H1 (cell line): ENCODE data around the gene OLFM2. TPM values are rescaled to one million over a fixed set of nuclear protein-coding genes. Genes with fewer than 3 reads are reported as not detected.

Experiments
- CTCF ChIA-PET: fragments of 300-600 bp; sonication (Branson Sonifier 250); formaldehyde crosslinking; loops from one replicate; lab custom pipeline; 2021; ENCODE audit not compliant: partially characterized antibody; lab: Charles Lee
- POLR2A ChIA-PET: fragments of 300-600 bp; sonication (Branson Sonifier 250); formaldehyde crosslinking; loops from one replicate; lab custom pipeline; 2021; ENCODE audit warnings: inconsistent platforms; ENCODE audit not compliant: partially characterized antibody; lab: Charles Lee
- DNase-seq, 2 experiments: peaks; one replicate each; pipeline versions ENCODE4 v3.0.0 to v3.0.0-alpha.2; 2010 to 2022; ENCODE audit warnings: low spot score in 2 of 2, low read depth in 1 of 2, mixed read lengths in 1 of 2
- FAIRE-seq: peaks from 2 replicates; lab custom pipeline; 2011; peaks lifted over from hg19 to GRCh38; lab: Jason Lieb, UNC
- H2AFZ ChIP-seq: 2 replicates; pipeline ENCODE4 v1.8.1; 2012; ENCODE audit warnings: low read length, inconsistent platforms
- H2AK5ac ChIP-seq: 2 replicates; pipeline ENCODE4 v1.6.1; 2013; ENCODE audit warnings: low read depth, low read length
- H2BK120ac ChIP-seq: replicated peaks from 2 replicates; pipeline ENCODE3; 2013; ENCODE audit warnings: low read depth, low read length, inconsistent platforms
- H2BK12ac ChIP-seq: 2 replicates; pipeline ENCODE4 v1.6.1; 2013; ENCODE audit warnings: low read depth, low read length
- H2BK15ac ChIP-seq: 2 replicates; pipeline ENCODE4 v1.6.1; 2013; ENCODE audit warnings: low read length
- H2BK20ac ChIP-seq: 2 replicates; pipeline ENCODE4 v1.6.1; 2013; ENCODE audit warnings: low read length
- H2BK5ac ChIP-seq: 2 replicates; pipeline ENCODE4 v1.6.1; 2013; ENCODE audit warnings: low read depth, low read length
- H3K14ac ChIP-seq: 2 replicates; pipeline ENCODE4 v1.6.1; 2013; ENCODE audit warnings: inconsistent platforms; ENCODE audit not compliant: insufficient read length
- H3K18ac ChIP-seq: 2 replicates; pipeline ENCODE4 v1.6.1; 2013; ENCODE audit warnings: low read length; ENCODE audit errors: extremely low read depth
- H3K23ac ChIP-seq: 2 replicates; pipeline ENCODE4 v1.6.1; 2013; ENCODE audit warnings: inconsistent platforms; ENCODE audit not compliant: insufficient read length
- H3K23me2 ChIP-seq: 2 replicates; pipeline ENCODE4 v1.6.1; 2013; ENCODE audit warnings: low read depth, low read length
- H3K27ac ChIP-seq: 2 replicates; pipeline ENCODE4 v1.6.1; 2011; ENCODE audit warnings: low read depth, low read length, inconsistent platforms
- H3K27me3 ChIP-seq, 4 experiments: replicated peaks in 1 of 4; 1 replicate in 1 of 4; 2 replicates in 3 of 4; pipeline versions ENCODE4 v1.6.1 to v1.8.1; 2011 to 2013; ENCODE audit warnings: low read length in 3 of 4, mild to moderate bottlenecking in 3 of 4, inconsistent platforms in 2 of 4, mixed read lengths in 2 of 4, moderate library complexity in 1 of 4; ENCODE audit not compliant: control insufficient read depth in 3 of 4, insufficient read depth in 3 of 4; ENCODE audit errors: extremely low read depth in 1 of 4
- H3K36me3 ChIP-seq, 4 experiments: 2 replicates each; pipeline versions ENCODE4 v1.6.1 to v1.8.1; 2011 to 2013; ENCODE audit warnings: mild to moderate bottlenecking in 4 of 4, low read length in 3 of 4, moderate library complexity in 2 of 4, control low read depth in 1 of 4, inconsistent platforms in 1 of 4; ENCODE audit not compliant: insufficient read depth in 4 of 4, control insufficient read depth in 2 of 4
- H3K4ac ChIP-seq: replicated peaks from 2 replicates; pipeline ENCODE3; 2013; ENCODE audit warnings: low read length, low read depth, mixed read lengths, inconsistent platforms; ENCODE audit not compliant: insufficient read length
- H3K4me1 ChIP-seq, 4 experiments: replicated peaks in 1 of 4; 1 replicate in 1 of 4; 2 replicates in 3 of 4; pipeline versions ENCODE4 v1.6.1 to v1.8.1; 2011 to 2013; ENCODE audit warnings: low read length in 3 of 4, inconsistent platforms in 2 of 4, mixed read lengths in 1 of 4; ENCODE audit not compliant: insufficient read depth in 4 of 4, control insufficient read depth in 3 of 4
- H3K4me2 ChIP-seq, 2 experiments: 2 replicates each; pipeline versions ENCODE4 v1.6.1 to v1.8.1; 2011 to 2013; ENCODE audit warnings: low read depth in 2 of 2, low read length in 2 of 2, control low read depth in 1 of 2, inconsistent platforms in 1 of 2, mild to moderate bottlenecking in 1 of 2; ENCODE audit not compliant: insufficient read depth in 1 of 2
- H3K4me3 ChIP-seq, 4 experiments: fragments of 200-600, 300-600 bp in 1 of 4; sonication (generic), shearing (Covaris generic), sonication (Bioruptor Twin) in 1 of 4; 2 replicates each; pipeline versions ENCODE4 v1.5.1 to v1.8.1; 2011 to 2016; ENCODE audit warnings: low read length in 4 of 4, low read depth in 3 of 4, control low read depth in 2 of 4, inconsistent platforms in 2 of 4, mild to moderate bottlenecking in 2 of 4, mixed read lengths in 1 of 4, moderate library complexity in 1 of 4; ENCODE audit not compliant: insufficient read depth in 2 of 4; ENCODE audit errors: extremely low read depth in 1 of 4
- H3K56ac ChIP-seq: replicated peaks from 2 replicates; pipeline ENCODE3; 2013; ENCODE audit warnings: low read depth, mild to moderate bottlenecking, mixed read lengths, low read length, inconsistent platforms; ENCODE audit not compliant: insufficient read length
- H3K79me1 ChIP-seq: 2 replicates; pipeline ENCODE4 v1.6.1; 2013; ENCODE audit warnings: low read depth, low read length, control low read depth
- H3K79me2 ChIP-seq, 2 experiments: 2 replicates each; pipeline versions ENCODE4 v1.6.1 to v1.8.1; 2012 to 2013; ENCODE audit warnings: low read length in 2 of 2, mild to moderate bottlenecking in 2 of 2, inconsistent platforms in 1 of 2; ENCODE audit not compliant: insufficient read depth in 2 of 2, control insufficient read depth in 1 of 2
- H3K9ac ChIP-seq, 4 experiments: replicated peaks in 1 of 4; 1 replicate in 1 of 4; 2 replicates in 3 of 4; pipeline versions ENCODE4 v1.6.1 to v1.8.1; 2011 to 2013; ENCODE audit warnings: low read depth in 3 of 4, low read length in 3 of 4, control low read depth in 2 of 4, mild to moderate bottlenecking in 2 of 4, moderate library complexity in 2 of 4, inconsistent platforms in 1 of 4; ENCODE audit errors: extremely low read depth in 1 of 4
- H3K9me3 ChIP-seq, 2 experiments: 2 replicates each; pipeline versions ENCODE4 v1.6.1 to v1.8.1; 2012 to 2013; ENCODE audit warnings: mild to moderate bottlenecking in 2 of 2, moderate library complexity in 2 of 2, control low read depth in 1 of 2, inconsistent platforms in 1 of 2, low read depth in 1 of 2, low read length in 1 of 2, mixed read lengths in 1 of 2; ENCODE audit not compliant: insufficient read depth in 2 of 2
- H4K20me1 ChIP-seq, 2 experiments: replicated peaks in 1 of 2; 2 replicates each; pipeline versions ENCODE3 to v1.8.1; 2011 to 2013; ENCODE audit warnings: inconsistent platforms in 2 of 2, low read length in 2 of 2, mild to moderate bottlenecking in 1 of 2; ENCODE audit not compliant: insufficient read depth in 2 of 2, control insufficient read depth in 1 of 2
- H4K5ac ChIP-seq: 2 replicates; pipeline ENCODE4 v1.6.1; 2013; ENCODE audit warnings: low read length, low read depth, mixed read lengths, inconsistent platforms; ENCODE audit not compliant: insufficient read length
- H4K8ac ChIP-seq: 2 replicates; pipeline ENCODE4 v1.8.0; 2013; ENCODE audit warnings: mild to moderate bottlenecking, moderate library complexity, low read length, inconsistent platforms; ENCODE audit not compliant: insufficient read depth; ENCODE audit errors: extremely low read depth
- H4K91ac ChIP-seq: replicated peaks from 2 replicates; pipeline ENCODE3; 2013; ENCODE audit warnings: low read length, mixed read lengths, inconsistent platforms; ENCODE audit not compliant: insufficient read length
- CTCF ChIP-seq, 3 experiments: IDR thresholded peaks; 1 replicate in 2 of 3; 2 replicates in 1 of 3; pipeline versions ENCODE4 v1.5.1 to v1.6.1; 2011; ENCODE audit warnings: low read length in 3 of 3, mild to moderate bottlenecking in 3 of 3, inconsistent platforms in 2 of 3, low read depth in 1 of 3, moderate library complexity in 1 of 3; ENCODE audit not compliant: insufficient read depth in 1 of 3; ENCODE audit errors: control extremely low read depth in 1 of 3
- EZH2 ChIP-seq: fragments of 200-600 bp; sonication (generic); IDR thresholded peaks from 2 replicates; pipeline ENCODE4 v1.7.1; 2012; ENCODE audit warnings: low read depth, mild to moderate bottlenecking, moderate library complexity, low read length, inconsistent platforms; ENCODE audit not compliant: severe bottlenecking
- RXRA ChIP-seq: IDR thresholded peaks from 2 replicates; pipeline ENCODE4 v1.6.1; 2011; ENCODE audit warnings: low read depth, mild to moderate bottlenecking, low read length, moderate library complexity; ENCODE audit not compliant: insufficient read depth
- SAP30 ChIP-seq: fragments of 300-600 bp; sonication (generic); IDR thresholded peaks from 2 replicates; pipeline ENCODE4 v1.7.1; 2012; ENCODE audit warnings: low read length, moderate library complexity, mild to moderate bottlenecking, inconsistent platforms; ENCODE audit not compliant: insufficient read depth, insufficient replicate concordance
- SP2 ChIP-seq: IDR thresholded peaks from 2 replicates; pipeline ENCODE4 v1.6.1; 2012; ENCODE audit warnings: mild to moderate bottlenecking, low read length, inconsistent platforms
- TAF1 ChIP-seq: IDR thresholded peaks from 2 replicates; pipeline ENCODE4 v1.6.1; 2011; ENCODE audit warnings: mild to moderate bottlenecking, low read depth, low read length
- TCF12 ChIP-seq: IDR thresholded peaks from 2 replicates; pipeline ENCODE4 v1.6.1; 2011; ENCODE audit warnings: low read depth, mild to moderate bottlenecking, low read length
- ZNF274 ChIP-seq: IDR thresholded peaks from 2 replicates; pipeline ENCODE4 v1.7.0; 2012; ENCODE audit warnings: low read length, borderline replicate concordance; ENCODE audit errors: extremely low read depth
- WGBS, 2 experiments: shearing (Covaris generic) in 1 of 2; methylation state at CpG; one replicate each; pipeline versions ENCODE4 v1.1.6 to v1.1.7; 2013 to 2015; ENCODE audit warnings: low lambda C conversion rate in 2 of 2, mixed read lengths in 2 of 2, inconsistent platforms in 1 of 2, low coverage in 1 of 2, missing lambda C conversion rate in 1 of 2; ENCODE audit not compliant: insufficient replicate concordance in 2 of 2, insufficient coverage in 1 of 2, insufficient read length in 1 of 2; ENCODE audit errors: extremely low coverage in 1 of 2, missing lambda C conversion rate in 1 of 2; 5-methylcytosine and 5-hydroxymethylcytosine counted together
- polyA plus RNA-seq, 7 experiments: library from polyadenylated mRNA; depleted of rRNA in 3 of 7; stranded (reverse) in 5 of 7; unstranded in 2 of 7; fragments of >200 nt in 5 of 7; fragments of 200-250 nt in 2 of 7; gene quantifications; 1 replicate in 5 of 7; 2 replicates in 1 of 7; 4 replicates in 1 of 7; pipeline versions ENCODE4 v1.2.1 to v1.2.3, GENCODE V29; 2011 to 2013; ENCODE audit warnings: missing spikeins in 2 of 7, mixed read lengths in 2 of 7
- total RNA-seq: library from RNA; stranded (reverse); fragmentation: NEBNext Ultra II Directional; extraction: Animal tissue kit (Norgen Biotek cat#: 25700); gene quantifications from 2 replicates; pipeline ENCODE4 v1.2.1, GENCODE V29; 2021

The OLFM2 gene
- total and polyA plus RNA-seq, 2 of the 8 experiments (the other 6 are each of a cell fraction or from before 2014, with no cell fraction given): 68.2 to 151 TPM

DNA sequence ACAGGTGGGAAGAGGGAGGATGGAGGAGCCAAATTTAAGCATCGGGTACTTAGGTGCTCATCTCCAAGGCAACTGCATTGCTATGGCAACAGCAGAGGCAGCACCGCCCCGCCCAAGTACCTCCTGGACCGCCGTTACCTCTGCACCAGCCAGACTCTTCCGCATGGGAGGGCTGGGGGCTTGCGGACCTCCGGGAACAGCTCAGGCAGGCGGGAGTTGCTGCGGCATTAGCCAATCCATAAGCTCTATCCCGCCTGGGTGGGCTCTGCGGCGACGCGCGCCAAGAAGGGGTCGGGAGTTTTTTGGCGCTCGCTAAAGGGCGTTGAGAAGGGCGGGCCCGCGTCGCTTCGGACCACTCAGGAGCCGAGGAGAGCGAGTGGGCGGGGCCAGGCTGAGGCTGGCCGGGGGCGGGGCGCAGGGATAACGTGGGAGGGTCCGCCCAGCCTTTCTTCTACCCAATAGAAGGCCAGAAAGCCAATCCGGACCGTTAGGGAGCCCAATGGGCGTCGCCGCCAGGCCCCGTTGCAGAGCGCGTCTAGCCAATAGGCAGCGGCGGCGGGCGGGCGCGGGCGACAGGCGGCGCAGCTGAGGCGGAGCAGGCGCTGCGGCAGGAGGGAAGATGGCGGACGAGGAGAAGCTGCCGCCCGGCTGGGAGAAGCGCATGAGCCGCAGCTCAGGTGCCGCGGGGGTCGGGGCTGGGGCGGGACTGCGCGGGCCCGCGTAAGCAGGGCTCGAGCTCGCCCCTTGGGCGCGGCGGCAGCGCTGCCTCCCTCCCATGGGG lies 101.4 kb downstream of the OLFM2 start, which contains the start of gene PIN1:
TSS of gene PIN1 (plus strand) at position 593 of the 781 bp plus-strand sequence. CDS start at position 620, 27 bp downstream.
- POLR2A ChIA-PET: interaction anchor here (0.6 to 2.1 kb wide), 7 partner anchors 9 to 1260 kb away, joined by 3 to 6 read pairs (median 3); no protein-coding TSS in a partner anchor
- H2AK5ac ChIP-seq: no peak within 1 kb of the TSS
- H3K18ac ChIP-seq: no peak within 1 kb of the TSS; the same call in 1 of the 2 replicates
- H3K79me2 ChIP-seq: peaks cover 5 to 21% of the 10 kb centered on the region in 2 experiments
- no peak within 1 kb of the TSS for H3K14ac ChIP-seq
- H3K23me2 ChIP-seq: peaks cover 6% of the 10 kb centered on the region; the same call in 1 of the 2 replicates
- no peak within 1 kb of the TSS for H2BK12ac ChIP-seq
- H2BK120ac ChIP-seq: no peak within 1 kb of the TSS
- peak within 1 kb of the TSS; percentile 64 to 84 (median 74) for H3K4me3 ChIP-seq
- H3K56ac ChIP-seq: peak within 1 kb of the TSS; percentile 12
- peaks cover 0 to 4% (median 1%) of the 10 kb centered on the region in 4 experiments; a peak in 3 of 7 replicates for H3K4me1 ChIP-seq
- peak; percentile 13 for FAIRE-seq
- 0 out of 2 replicates have a peak within 1 kb of the TSS, but pooled peaks have one; percentile 65 for H3K27ac ChIP-seq
- H4K91ac ChIP-seq: no peak within 1 kb of the TSS
- no peaks in the 10 kb centered on the region for H3K27me3 ChIP-seq
- H2BK15ac ChIP-seq: no peak within 1 kb of the TSS
- H4K5ac ChIP-seq: no peak within 1 kb of the TSS
- H2AFZ ChIP-seq: no peak within 1 kb of the TSS
- no peaks in the 10 kb centered on the region for H3K9me3 ChIP-seq
- H3K23ac ChIP-seq: no peak within 1 kb of the TSS
- no peak within 1 kb of the TSS for H3K4ac ChIP-seq
- peak within 1 kb of the TSS; percentile 71 to 94 (median 76) for H3K9ac ChIP-seq
- WGBS, 2 experiments: 6% methylated on average over 20 of the region's 73 CpGs; no CpG with 5 or more reads in 1 of the 2 experiments
- H4K20me1 ChIP-seq: peaks cover 4 to 16% of the 10 kb centered on the region in 2 experiments
- no peak within 1 kb of the TSS for H2BK5ac ChIP-seq
- H2BK20ac ChIP-seq: no peak within 1 kb of the TSS
- CTCF ChIA-PET: interaction anchor here (0.6 to 1.4 kb wide), 4 partner anchors 10 to 312 kb away, joined by 3 to 5 read pairs (median 4); no protein-coding TSS in a partner anchor
- H4K8ac ChIP-seq: peak within 1 kb of the TSS; percentile 78; the same call in 1 of the 2 replicates
- peaks cover 14% of the 10 kb centered on the region for H3K79me1 ChIP-seq
- peak within 1 kb of the TSS; percentile 72 to 88 for H3K4me2 ChIP-seq
- peak; percentile 98 for DNase-seq
- peaks cover 4 to 15% (median 8%) of the 10 kb centered on the region in 4 experiments; a peak in 7 of 8 replicates for H3K36me3 ChIP-seq
- TF ChIP-seq ZNF274 (no peak), TAF1 (peak; percentile 83), TCF12 (no peak), EZH2 (no peak), RXRA (no peak), SP2 (peak; percentile 63), CTCF (IDR thresholded peaks at IDR 0.05; ENCODE audit: control extremely low read depth in 1 of 3, insufficient read depth in 1 of 3, low read depth in 1 of 3, low read length in 3 of 3) (peak; percentile 49 to 67 (median 63)), SAP30 (no peak)
